Urothelium cell line (cell line): ENCODE data around the gene SLC25A22.

Experiments used
- DNase-seq: peaks from one replicate; pipeline ENCODE4 v3.0.0; 2011; ENCODE audit warnings: low spot score, mixed read lengths
- FAIRE-seq: peaks from 2 replicates; lab custom pipeline; 2011; peaks lifted over from hg19 to GRCh38; lab: Jason Lieb, UNC

SLC25A22 gene

GRCh38 chr11:761526-762108, 36.5 kb downstream of the SLC25A22 start:
- FAIRE-seq (no peak), DNase-seq (no peak)

- no peak for FAIRE-seq
- no peak for DNase-seq
These were observed 37.8 kb downstream of the SLC25A22 start for GRCh38 chr11:760236-760635.

DNA sequence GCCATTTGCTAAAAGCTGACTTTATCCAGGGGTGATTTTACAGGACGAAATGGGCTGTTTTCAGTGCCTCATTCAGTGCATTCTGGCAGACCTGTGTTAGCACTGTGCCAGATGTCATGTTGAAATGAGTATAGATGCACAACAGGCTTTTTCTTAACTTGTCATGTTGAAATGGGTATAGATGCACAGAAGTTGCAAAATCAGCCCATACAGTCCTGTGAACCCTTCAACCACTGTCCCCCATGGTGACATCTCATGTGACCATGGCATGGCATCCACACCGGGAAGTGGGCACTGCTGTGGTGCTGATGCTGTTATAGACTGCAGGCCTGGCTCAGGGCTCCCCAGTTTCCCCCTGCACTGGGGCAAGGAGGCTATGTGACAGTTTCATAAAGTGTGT, 48.4 kb downstream of the SLC25A22 start:
- no peak for FAIRE-seq
- no peak for DNase-seq

DNA sequence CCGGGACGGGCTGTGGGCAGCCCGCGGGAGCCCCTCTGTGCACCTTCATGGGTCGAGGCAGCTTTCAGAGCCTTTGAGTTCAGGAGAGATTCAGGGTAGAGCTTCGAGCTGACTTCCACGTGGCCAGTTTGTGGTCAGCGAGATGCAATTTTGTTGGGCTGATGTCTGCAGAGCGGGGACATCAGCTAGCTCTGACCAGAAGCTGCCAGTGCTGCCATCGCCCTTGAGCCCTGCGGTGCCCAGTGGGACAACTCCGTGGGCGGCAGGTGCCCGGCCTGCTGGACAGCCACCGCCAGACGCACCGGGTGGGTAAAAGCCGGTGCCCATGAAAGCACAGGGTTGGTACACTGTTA, 50.1 kb downstream of the SLC25A22 start:
- FAIRE-seq (no peak), DNase-seq (no peak)

DNA sequence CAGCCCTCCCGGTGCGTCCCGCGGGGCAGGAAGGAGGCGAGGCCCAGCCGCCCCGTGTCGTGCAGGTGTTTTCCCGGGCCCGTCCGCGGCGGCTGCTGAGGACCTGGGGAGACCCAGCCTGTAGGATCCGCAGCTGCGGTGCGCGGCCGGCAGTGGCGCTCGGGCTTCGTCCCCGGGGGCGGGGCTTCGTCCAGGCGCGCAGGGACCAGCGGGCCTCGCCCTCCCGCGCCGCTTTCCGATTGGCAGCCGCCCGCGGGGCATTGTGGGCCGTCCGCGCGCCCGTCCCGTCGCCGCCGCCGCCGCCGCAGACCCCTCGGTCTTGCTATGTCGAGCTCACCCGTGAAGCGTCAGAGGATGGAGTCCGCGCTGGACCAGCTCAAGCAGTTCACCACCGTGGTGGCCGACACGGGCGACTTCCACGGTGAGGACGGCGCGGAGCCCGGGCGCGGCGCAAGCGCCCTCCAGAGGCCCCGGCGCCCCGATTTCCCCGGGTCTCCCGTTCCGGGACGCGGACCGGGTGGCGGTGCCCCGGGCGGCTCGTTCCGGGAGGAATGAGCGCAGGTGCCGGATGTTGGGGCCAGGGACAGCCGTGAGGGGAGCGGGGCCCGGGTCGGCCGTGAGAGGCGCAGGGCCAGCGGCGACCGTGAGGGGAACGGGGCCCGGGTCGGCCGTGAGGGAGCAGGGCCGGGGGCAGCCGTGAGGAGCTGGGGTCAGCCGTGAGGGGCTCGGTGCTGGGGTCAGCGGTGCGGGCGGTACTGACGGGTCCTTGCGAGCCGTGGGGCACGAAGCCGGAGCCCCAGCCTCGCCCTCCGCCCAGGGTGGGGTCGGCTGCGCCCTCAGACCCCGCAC, 50.7 kb downstream of the SLC25A22 start, which contains the start of gene TALDO1:
TALDO1 (plus strand) TSS at position 307 of the 849 bp plus-strand sequence; CDS start at position 325, 18 bp downstream.
- DNase-seq (peak; percentile 94), FAIRE-seq (no peak)

GRCh38 chr11:746289-747157, 51.6 kb downstream of the SLC25A22 start:
- no peak for FAIRE-seq
- no peak for DNase-seq

DNA sequence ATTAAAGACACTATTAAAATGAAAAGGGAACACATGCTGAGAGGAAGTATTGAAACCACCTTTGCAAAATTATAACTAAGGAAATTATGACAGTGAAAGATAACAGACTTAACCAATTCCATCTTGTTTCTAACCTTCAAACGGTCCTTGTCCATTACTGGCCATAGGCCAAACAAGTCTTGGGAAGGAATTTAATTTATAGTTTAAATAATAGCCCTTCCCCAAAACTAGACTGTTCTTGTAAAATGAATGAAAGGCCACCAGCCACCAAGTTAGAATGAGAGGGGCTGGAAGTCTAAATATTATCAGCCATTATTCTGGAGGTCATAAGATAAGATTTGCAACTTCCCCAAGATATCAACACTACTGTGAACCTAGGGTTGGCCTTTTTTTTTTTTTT, 52.7 kb downstream of the SLC25A22 start:
- FAIRE-seq (no peak), DNase-seq (no peak)

DNA sequence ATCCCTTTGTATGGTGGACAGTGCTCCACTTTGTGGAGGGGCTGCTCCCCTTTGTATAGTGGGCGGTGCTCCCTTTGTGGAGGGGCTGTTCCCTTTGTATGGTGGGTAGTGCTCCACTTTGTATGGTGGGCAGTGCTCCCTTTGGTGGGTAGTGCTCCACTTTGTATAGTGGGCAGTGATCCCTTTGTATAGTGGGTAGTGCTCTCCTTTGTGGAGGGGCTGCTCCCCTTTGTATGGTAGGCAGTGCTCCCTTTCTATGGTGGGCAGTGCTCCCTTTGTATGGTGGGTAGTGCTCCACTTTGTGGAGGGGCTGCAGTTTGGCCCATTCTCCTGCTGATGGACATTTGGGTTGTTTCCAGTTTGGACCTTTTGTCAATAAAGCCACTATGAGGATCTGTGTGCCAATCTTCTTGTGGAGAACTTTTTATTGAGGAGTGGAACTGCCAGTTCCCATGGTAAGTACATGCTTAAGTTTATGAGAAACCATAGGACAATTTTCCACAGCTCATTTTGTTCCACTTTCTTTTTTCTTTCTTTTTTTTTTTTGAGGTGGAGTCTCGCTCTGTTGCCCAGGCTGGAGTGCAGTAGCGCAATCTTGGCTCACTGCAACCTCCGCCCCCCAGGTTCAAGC, 55.4 kb downstream of the SLC25A22 start:
- no peak for FAIRE-seq
- no peak for DNase-seq

DNA sequence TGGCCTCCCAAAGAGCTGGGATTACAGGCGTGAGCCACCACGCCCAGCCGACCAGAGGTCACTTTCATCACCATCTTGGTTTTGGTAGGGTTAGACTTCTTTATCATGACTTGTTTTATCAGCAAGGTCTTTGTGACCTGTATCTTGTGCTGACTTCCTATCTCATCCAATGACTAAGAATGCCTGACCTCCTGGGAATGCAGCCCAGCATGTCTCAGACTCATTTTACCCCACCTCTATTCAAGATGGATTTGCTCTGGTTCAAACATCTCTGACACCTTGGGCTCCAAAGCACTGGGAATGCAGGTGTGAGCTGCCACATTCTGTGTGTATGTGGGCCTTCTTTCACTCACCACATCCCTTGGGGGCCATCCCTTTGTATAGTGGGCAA, 55.9 kb downstream of the SLC25A22 start:
- FAIRE-seq: no peak
- DNase-seq: no peak
